Liver (tissue), 9 donors: Measurements from ENCODE around the gene HLA-DQB1. TPM values are rescaled to one million over a fixed set of nuclear protein-coding genes. Genes with fewer than 3 reads are reported as not detected.

ENCODE experiments used
- DNase-seq: peaks from one replicate; pipeline ENCODE4 v3.0.0-alpha.2; 2017; ENCODE audit warnings: low spot score
- H3K27ac ChIP-seq, 2 donors: one replicate each; pipeline ENCODE4 v1.7.0; 2013; ENCODE audit warnings: inconsistent platforms in 2 of 2, low read length in 2 of 2, control low read depth in 1 of 2, low read depth in 1 of 2, mild to moderate bottlenecking in 1 of 2
- H3K27me3 ChIP-seq, 4 donors: one replicate each; pipeline versions ENCODE4 v1.6.1 to v1.7.0; 2013; ENCODE audit warnings: low read length in 3 of 4, inconsistent platforms in 1 of 4, mild to moderate bottlenecking in 1 of 4, moderate library complexity in 1 of 4; ENCODE audit not compliant: control insufficient read depth in 4 of 4, insufficient read depth in 4 of 4
- H3K36me3 ChIP-seq, 4 donors: one replicate each; pipeline versions ENCODE4 v1.6.1 to v1.7.0; 2013; ENCODE audit warnings: low read length in 3 of 4, mild to moderate bottlenecking in 3 of 4, low read depth in 1 of 4, moderate library complexity in 1 of 4; ENCODE audit not compliant: control insufficient read depth in 4 of 4, insufficient read depth in 3 of 4
- H3K4me1 ChIP-seq, 4 donors: one replicate each; pipeline versions ENCODE4 v1.6.1 to v1.7.0; 2013; ENCODE audit warnings: low read length in 3 of 4, mild to moderate bottlenecking in 3 of 4, moderate library complexity in 1 of 4; ENCODE audit not compliant: control insufficient read depth in 4 of 4, insufficient read depth in 4 of 4
- H3K4me3 ChIP-seq, 3 donors: one replicate each; pipeline versions ENCODE4 v1.6.1 to v1.7.0; 2013; ENCODE audit warnings: low read length in 3 of 3, control low read depth in 1 of 3, low read depth in 1 of 3, mild to moderate bottlenecking in 1 of 3
- H3K9ac ChIP-seq, 2 donors: one replicate each; pipeline ENCODE4 v1.7.0; 2013; ENCODE audit warnings: low read length in 2 of 2, mild to moderate bottlenecking in 2 of 2, moderate library complexity in 2 of 2, control low read depth in 1 of 2, low read depth in 1 of 2
- H3K9me3 ChIP-seq, 4 donors: one replicate each; pipeline versions ENCODE4 v1.6.1 to v1.7.0; 2013; ENCODE audit warnings: low read length in 3 of 4; ENCODE audit not compliant: control insufficient read depth in 4 of 4
- ATF3 ChIP-seq: IDR thresholded peaks from 2 replicates; pipeline ENCODE4 v1.6.1; 2016; ENCODE audit warnings: antibody characterized with exemption
- EGR1 ChIP-seq, 2 donors: IDR thresholded peaks; 2 replicates each; pipeline ENCODE4 v1.6.1; 2016 to 2018; ENCODE audit warnings: antibody characterized with exemption in 2 of 2, low read depth in 2 of 2
- FOXA2 ChIP-seq: IDR thresholded peaks from 2 replicates; pipeline ENCODE4 v1.6.1; 2016; ENCODE audit warnings: antibody characterized with exemption
- GABPA ChIP-seq, 2 donors: IDR thresholded peaks in 1 of 2; conservative IDR thresholded peaks in 1 of 2; 2 replicates each; pipeline ENCODE4 v1.6.1; 2016; ENCODE audit warnings: antibody characterized with exemption in 2 of 2, mild to moderate bottlenecking in 1 of 2, moderate library complexity in 1 of 2
- HNF4A ChIP-seq, 2 donors: conservative IDR thresholded peaks; 2 replicates each; pipeline ENCODE4 v1.6.1; 2016; ENCODE audit warnings: antibody characterized with exemption in 2 of 2, mild to moderate bottlenecking in 2 of 2
- HNF4G ChIP-seq: IDR thresholded peaks from 2 replicates; pipeline ENCODE4 v1.6.1; 2016; ENCODE audit warnings: antibody characterized with exemption
- MAX ChIP-seq: IDR thresholded peaks from 2 replicates; pipeline ENCODE4 v1.6.1; 2016; ENCODE audit warnings: antibody characterized with exemption
- NR2F2 ChIP-seq: IDR thresholded peaks from 2 replicates; pipeline ENCODE4 v1.6.1; 2016; ENCODE audit warnings: antibody characterized with exemption
- REST ChIP-seq: IDR thresholded peaks from 2 replicates; pipeline ENCODE4 v1.6.1; 2016; ENCODE audit warnings: antibody characterized with exemption, mild to moderate bottlenecking
- SP1 ChIP-seq: IDR thresholded peaks from 2 replicates; pipeline ENCODE4 v1.6.1; 2018; ENCODE audit warnings: antibody characterized with exemption, mild to moderate bottlenecking
- TAF1 ChIP-seq: conservative IDR thresholded peaks from 2 replicates; pipeline ENCODE4 v1.6.1; 2016; ENCODE audit warnings: antibody characterized with exemption, mild to moderate bottlenecking
- YY1 ChIP-seq: IDR thresholded peaks from 2 replicates; pipeline ENCODE4 v1.6.1; 2016; ENCODE audit warnings: antibody characterized with exemption, mild to moderate bottlenecking
- WGBS: extraction: QIAGEN DNeasy Blood & Tissue Kit; methylation state at CpG from one replicate; pipeline ENCODE4 v1.1.7; 2013; 5-methylcytosine and 5-hydroxymethylcytosine counted together
- polyA plus RNA-seq, 2 donors: library from polyadenylated mRNA; stranded (reverse) in 1 of 2; unstranded in 1 of 2; fragments of 200-250 nt in 1 of 2; fragments of >200 nt in 1 of 2; fragmentation: Nextera tagmentation in 1 of 2; extraction: Ambion mirVana in 1 of 2; gene quantifications; one replicate each; pipeline versions ENCODE4 v1.2.1 to v1.2.3, GENCODE V29; 2013 to 2015
- total RNA-seq, 2 donors: library from RNA; depleted of rRNA; stranded (reverse); fragments of >200 nt; gene quantifications; one replicate each; pipeline ENCODE4 v1.2.3, GENCODE V29; 2014
- TF ChIP-seq, protein P1 (sequence below): IDR thresholded peaks from 2 replicates; pipeline ENCODE4 v1.6.1; 2016; ENCODE audit warnings: antibody characterized with exemption
- TF ChIP-seq, protein P2 (sequence below): fragments of 150-350 bp; IDR thresholded peaks from 2 replicates; pipeline ENCODE4 v1.5.1; 2017; ENCODE audit warnings: improper control_type of control experiment, low read depth, low read length; ENCODE audit not compliant: missing input control
- donor health status: healthy.
- donor health status: healthy.
- donor health status: healthy.
- donor health status: healthy.
- donor health status: healthy.

HLA-DQB1 gene
- total and polyA plus RNA-seq, 4 donors, result 1.9 to 12.4 (median 7.3) TPM

DNA sequence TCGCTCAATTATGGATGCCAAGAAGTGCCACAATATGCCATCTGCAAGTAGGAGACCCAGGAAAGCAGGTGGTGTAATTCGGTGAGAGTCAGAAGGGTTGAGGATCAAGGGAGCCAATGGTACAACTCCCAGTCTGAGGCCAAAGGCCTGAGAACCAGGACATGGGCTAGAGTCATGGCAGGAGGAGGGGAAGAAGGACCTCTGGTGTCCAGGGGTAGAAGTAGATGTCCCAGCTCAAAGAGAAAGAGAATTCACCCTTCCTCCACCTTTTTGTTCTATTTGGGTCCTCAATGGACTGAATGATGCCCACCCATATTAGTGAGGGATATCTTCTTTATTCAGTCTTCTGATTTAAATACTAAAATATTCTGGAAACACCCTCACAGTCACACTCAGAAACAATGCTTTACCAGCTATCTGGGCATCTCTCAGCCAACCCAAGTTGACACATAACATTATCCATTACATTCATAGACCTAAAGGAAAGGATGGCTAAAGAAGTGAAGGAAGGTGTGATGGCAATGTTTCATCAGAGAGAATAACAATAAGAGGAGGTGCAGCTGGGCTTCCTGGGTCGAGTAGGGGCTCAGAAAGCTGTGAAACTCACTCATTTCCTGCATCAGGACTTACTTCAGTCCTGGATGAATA is 50.4 kb downstream of the HLA-DQB1 start:
- Histone ChIP-seq H3K36me3 (no peaks in the 10 kb centered on the region), H3K4me1 (no peaks in the 10 kb centered on the region), H3K4me3 (no peak overlapping the region), H3K27ac (no peak overlapping the region), H3K27me3 (peaks cover 0 to 2% (median 0%) of the 10 kb centered on the region in 4 donors), H3K9ac (no peak overlapping the region), H3K9me3 (no peaks in the 10 kb centered on the region)
- no peak for DNase-seq
- whole genome bisulfite sequencing, result 31% methylated on average over 3 of the region's 3 CpGs
- no peak for TF ChIP-seq TAF1

DNA sequence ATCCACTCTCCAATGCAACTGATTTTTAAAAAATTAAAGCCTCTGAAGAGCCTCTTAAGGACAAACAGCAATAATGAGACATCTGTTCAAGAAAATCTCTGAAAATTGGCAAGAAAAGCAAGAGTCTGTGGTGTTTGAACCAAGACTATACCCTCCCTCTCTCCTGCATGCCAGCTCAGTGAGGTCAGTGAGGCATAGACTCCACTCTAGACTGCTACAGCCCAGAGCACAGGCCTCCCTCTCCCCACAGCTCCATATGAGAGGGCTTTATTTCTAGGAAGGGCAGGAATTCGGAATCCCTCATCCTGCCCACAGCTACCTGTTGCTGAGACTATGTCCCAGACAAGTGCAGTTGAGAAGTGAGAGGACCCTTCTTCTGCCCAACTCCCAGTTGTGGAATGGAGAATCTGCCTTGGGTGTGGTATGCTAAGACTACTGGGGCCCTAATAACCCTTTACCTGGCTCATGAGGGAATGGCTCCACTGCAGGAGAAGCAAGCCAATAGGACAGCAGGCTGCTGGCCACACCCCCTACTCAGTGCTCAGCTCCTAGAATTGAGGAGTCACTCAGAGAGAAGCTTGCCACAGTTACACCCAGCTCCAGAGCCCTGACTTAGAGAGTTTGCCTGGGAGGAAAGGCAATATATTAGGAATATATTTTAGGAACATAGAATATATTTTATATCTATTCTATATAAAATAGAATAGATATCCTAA is 51.9 kb downstream of the HLA-DQB1 start:
- 0% methylated on average over 1 of the region's 1 CpG for whole genome bisulfite sequencing
- no peak for TF ChIP-seq SP1
- TF ChIP-seq, protein P1, sequence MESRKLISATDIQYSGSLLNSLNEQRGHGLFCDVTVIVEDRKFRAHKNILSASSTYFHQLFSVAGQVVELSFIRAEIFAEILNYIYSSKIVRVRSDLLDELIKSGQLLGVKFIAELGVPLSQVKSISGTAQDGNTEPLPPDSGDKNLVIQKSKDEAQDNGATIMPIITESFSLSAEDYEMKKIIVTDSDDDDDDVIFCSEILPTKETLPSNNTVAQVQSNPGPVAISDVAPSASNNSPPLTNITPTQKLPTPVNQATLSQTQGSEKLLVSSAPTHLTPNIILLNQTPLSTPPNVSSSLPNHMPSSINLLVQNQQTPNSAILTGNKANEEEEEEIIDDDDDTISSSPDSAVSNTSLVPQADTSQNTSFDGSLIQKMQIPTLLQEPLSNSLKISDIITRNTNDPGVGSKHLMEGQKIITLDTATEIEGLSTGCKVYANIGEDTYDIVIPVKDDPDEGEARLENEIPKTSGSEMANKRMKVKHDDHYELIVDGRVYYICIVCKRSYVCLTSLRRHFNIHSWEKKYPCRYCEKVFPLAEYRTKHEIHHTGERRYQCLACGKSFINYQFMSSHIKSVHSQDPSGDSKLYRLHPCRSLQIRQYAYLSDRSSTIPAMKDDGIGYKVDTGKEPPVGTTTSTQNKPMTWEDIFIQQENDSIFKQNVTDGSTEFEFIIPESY, result no peak
- TF ChIP-seq HNF4G, result no peak
- TF ChIP-seq GABPA (IDR thresholded peaks at IDR 0.05 in 1 of 2, conservative IDR thresholded peaks at IDR 0.05 in 1 of 2), result no peak
- TF ChIP-seq REST, result no peak
- TF ChIP-seq HNF4A (conservative IDR thresholded peaks at IDR 0.05), result no peak
- no peak overlapping the region for H3K4me3 ChIP-seq
- H3K36me3 ChIP-seq, result no peaks in the 10 kb centered on the region
- no peak for DNase-seq
- H3K4me1 ChIP-seq, result no peaks in the 10 kb centered on the region
- no peak overlapping the region for H3K9ac ChIP-seq
- H3K27ac ChIP-seq, result no peak overlapping the region
- no peaks in the 10 kb centered on the region for H3K9me3 ChIP-seq
- peaks cover 0 to 2% (median 0%) of the 10 kb centered on the region in 4 donors for H3K27me3 ChIP-seq

DNA sequence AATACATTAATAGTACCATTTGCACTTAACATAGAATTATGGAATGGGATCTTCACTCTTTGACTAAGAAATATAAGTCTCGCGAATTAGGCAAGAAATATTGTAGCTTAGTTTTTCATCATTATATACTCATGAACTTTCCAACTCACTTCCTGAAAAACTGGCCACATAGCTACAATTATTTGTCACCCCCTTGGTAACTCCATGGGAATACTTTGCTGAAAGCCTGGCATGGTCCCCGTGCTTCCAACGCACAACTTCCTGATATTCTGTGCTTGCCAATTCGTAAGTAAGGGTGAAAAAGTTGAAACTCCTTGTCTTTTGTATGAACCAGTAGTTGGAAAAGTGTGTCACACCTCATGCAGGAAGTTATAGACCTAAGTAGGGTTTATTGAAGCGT is 53.0 kb downstream of the HLA-DQB1 start:
- H3K9me3 ChIP-seq, result no peaks in the 10 kb centered on the region
- no peaks in the 10 kb centered on the region for H3K36me3 ChIP-seq
- no peak for DNase-seq
- H3K4me1 ChIP-seq, result no peaks in the 10 kb centered on the region
- 14% methylated on average over 6 of the region's 6 CpGs for WGBS
- no peak overlapping the region for H3K9ac ChIP-seq
- no peak overlapping the region for H3K27ac ChIP-seq
- no peak overlapping the region for H3K4me3 ChIP-seq
- peaks cover 0 to 2% (median 0%) of the 10 kb centered on the region in 4 donors for H3K27me3 ChIP-seq
- no peak for TF ChIP-seq HNF4G
- no peak for TF ChIP-seq HNF4A (conservative IDR thresholded peaks at IDR 0.05)
- no peak for TF ChIP-seq EGR1 (IDR thresholded peaks at IDR 0.05; ENCODE audit: low read depth in 2 of 2)
- TF ChIP-seq ATF3, result no peak
- TF ChIP-seq GABPA (IDR thresholded peaks at IDR 0.05 in 1 of 2, conservative IDR thresholded peaks at IDR 0.05 in 1 of 2), result no peak
- TF ChIP-seq NR2F2, result no peak
- no peak for TF ChIP-seq REST
- TF ChIP-seq YY1, result no peak
- TF ChIP-seq MAX, result no peak
- no peak for TF ChIP-seq FOXA2
- TF ChIP-seq, protein P2, sequence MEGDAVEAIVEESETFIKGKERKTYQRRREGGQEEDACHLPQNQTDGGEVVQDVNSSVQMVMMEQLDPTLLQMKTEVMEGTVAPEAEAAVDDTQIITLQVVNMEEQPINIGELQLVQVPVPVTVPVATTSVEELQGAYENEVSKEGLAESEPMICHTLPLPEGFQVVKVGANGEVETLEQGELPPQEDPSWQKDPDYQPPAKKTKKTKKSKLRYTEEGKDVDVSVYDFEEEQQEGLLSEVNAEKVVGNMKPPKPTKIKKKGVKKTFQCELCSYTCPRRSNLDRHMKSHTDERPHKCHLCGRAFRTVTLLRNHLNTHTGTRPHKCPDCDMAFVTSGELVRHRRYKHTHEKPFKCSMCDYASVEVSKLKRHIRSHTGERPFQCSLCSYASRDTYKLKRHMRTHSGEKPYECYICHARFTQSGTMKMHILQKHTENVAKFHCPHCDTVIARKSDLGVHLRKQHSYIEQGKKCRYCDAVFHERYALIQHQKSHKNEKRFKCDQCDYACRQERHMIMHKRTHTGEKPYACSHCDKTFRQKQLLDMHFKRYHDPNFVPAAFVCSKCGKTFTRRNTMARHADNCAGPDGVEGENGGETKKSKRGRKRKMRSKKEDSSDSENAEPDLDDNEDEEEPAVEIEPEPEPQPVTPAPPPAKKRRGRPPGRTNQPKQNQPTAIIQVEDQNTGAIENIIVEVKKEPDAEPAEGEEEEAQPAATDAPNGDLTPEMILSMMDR, result no peak
